NOMO-1 treated with dmso at 0.1 percent for 144 hours (cell line): ENCODE results near the gene BTN3A1.
A peak's percentile ranks its signal among the peaks of the same experiment; 100 is the strongest.
"Not testable (repeated sequence)": the region's sequence is repeated elsewhere in the genome, so short reads cannot be mapped to it uniquely, and the experiment has no call there.

Experiments
- DNase-seq: peaks from one replicate; lab custom pipeline; 2025; ENCODE audit not compliant: unreplicated experiment; lab: John Stamatoyannopoulos, UW

BTN3A1 gene

GRCh38 chr6:26412954-26413353 lies 10.9 kb downstream of the BTN3A1 start:
- no peak for DNase-seq

DNA sequence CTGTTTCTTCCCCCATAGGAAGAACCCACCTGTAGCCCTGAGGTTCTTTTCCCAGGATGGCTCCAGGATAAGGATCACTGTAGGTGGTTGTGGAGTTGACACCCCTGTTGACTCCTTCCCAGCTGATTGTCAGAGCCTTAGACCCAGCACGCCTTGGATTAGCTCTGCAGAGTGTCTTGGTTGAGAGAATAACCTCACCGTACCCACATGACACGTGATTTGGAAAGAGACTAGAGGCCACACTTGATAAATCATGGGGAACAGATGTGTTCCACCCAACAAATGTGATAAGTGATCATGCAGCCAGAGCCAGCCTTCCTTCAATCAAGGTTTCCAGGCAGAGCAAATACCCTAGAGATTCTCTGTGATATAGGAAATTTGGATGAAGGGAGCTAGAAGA lies 12.2 kb downstream of the BTN3A1 start:
- DNase-seq: no peak

DNA sequence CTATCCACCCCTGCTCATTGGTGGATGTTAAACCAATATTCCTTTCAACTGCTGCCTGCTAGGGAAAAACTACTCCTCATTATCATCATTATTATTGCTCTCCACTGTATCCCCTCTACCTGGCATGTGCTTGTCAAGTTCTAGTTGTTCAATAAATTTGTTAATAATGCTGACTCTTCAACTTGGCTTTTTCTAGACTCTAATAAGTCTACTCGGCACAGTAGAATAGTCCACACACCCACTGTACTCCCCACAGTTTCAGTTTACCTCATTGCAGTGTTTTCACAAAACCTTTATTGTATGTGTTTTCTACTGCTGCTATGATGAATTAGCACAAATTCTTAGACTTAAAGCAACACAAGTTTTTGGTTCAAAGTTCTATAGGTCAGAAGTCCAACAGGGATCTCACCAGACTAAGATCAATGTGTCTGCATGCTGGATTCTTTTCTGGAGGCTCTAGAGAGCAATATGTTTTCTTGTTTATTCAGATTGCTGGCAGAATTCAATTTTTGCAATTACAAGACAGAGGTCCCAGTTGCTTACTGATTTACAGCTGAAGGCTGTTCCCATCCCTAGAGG lies 13.1 kb downstream of the BTN3A1 start:
- DNase-seq: no peak

GRCh38 chr6:26415791-26416190 lies 13.7 kb downstream of the BTN3A1 start:
- no peak for DNase-seq

- no peak for DNase-seq
Observed at GRCh38 chr6:26416288-26416687, 14.2 kb downstream of the BTN3A1 start.

- not testable (repeated sequence) for DNase-seq
Observed at GRCh38 chr6:26418077-26418476, 16.0 kb downstream of the BTN3A1 start.

DNA sequence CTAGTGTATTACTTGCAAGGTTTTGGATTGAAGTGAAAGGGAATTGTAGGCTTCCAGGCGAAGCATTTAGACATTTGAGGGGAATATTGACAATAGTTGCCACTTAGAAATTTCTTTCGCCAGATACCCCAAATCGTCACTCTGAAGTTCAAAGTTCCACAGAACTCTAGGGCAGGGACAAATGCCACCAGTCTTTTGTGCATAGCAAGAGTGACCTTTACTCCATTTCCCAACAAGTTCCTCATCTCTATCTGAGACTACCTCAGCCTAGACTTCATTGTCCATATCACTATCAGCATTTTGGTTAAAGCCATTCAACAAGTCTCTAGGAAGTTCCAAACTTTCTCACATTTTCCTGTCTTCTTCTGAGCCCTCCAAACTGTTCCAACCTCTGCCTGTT lies 16.7 kb downstream of the BTN3A1 start:
- DNase-seq: not testable (repeated sequence)

DNA sequence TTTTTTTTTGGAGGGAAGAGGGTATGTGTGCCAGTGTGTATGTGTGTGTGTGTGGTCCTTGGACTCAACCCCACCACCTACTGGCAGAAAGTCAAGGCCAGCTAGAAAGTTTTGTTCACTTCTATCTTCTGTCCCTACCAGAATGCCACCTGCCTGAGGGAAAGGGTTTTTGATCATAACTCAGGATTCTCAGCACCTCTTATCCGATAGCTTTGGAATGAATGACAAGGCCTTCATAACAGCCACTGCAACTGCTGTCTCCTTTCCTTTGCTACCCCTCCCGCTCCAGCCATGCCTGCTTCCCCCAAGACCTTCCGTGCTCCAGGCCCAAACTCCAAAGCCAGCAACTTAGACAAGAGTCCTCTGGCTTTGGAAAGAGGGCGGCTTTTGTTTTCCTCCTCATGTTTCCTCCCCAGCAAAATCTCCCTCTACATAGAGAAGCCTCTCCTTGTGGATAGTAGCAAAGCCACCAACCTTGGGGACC lies 18.7 kb downstream of the BTN3A1 start:
- peak; percentile 6 for DNase-seq

- DNase-seq: peak; percentile 63
Observed at GRCh38 chr6:26421259-26422144, 19.4 kb downstream of the BTN3A1 start.

GRCh38 chr6:26422329-26422728 lies 20.3 kb downstream of the BTN3A1 start:
- DNase-seq: no peak

GRCh38 chr6:26426691-26427450 lies 24.8 kb downstream of the BTN3A1 start:
- DNase-seq: no peak

DNA sequence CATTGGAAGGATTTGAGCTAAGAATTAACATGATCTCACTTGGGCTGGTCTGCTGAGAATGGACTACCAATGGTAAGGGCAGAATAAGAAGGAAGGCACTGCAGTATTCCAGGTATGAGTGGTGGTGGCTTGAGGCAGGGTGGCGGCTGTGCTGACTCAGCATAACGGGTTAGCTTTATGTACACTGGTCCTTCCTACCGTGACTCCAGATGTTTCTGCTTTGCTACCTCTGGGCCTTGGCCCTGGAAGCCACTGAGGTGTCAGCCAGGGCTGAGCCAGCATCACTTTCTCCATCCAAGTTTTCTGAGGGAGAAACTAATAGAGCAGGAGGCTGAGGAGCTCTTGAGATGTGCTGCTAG lies 25.4 kb downstream of the BTN3A1 start:
- DNase-seq: no peak

GRCh38 chr6:26428206-26428605 lies 26.1 kb downstream of the BTN3A1 start:
- no peak for DNase-seq

- DNase-seq: no peak
Observed at GRCh38 chr6:26430787-26431186, 28.7 kb downstream of the BTN3A1 start.

- DNase-seq: no peak
Observed at GRCh38 chr6:26431258-26432172, 29.4 kb downstream of the BTN3A1 start.

DNA sequence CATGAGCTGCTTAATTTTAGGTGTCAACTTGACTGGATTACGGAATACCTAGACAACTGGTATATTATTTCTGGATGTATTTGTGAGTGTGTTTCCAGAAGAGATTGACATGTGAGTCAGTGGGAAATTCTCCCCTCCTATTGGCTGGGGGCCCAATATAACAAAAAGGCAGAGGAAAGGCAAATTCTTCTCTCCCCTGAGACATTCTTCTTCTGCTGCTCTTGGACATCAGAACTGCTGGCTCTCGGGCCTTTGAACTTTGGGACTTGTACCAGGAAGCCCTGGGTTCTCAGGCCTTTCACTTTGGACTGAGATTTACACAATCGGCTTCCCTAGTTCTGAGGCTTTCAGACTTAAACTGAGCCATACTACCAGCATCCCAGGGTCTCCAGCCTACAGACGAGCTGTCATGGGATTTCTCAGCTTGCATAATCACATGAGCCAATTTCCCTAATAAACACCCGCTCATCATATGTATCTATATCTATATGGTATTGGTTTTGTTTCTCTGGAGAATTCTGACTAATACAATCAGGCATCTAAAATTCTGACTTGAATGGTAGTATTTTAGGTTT lies 30.6 kb downstream of the BTN3A1 start:
- no peak for DNase-seq

GRCh38 chr6:26433680-26434079 lies 31.6 kb downstream of the BTN3A1 start:
- not testable (repeated sequence) for DNase-seq

GRCh38 chr6:26436018-26436417 lies 33.9 kb downstream of the BTN3A1 start:
- no peak for DNase-seq

GRCh38 chr6:26437550-26437949 lies 35.5 kb downstream of the BTN3A1 start:
- no peak for DNase-seq

DNA sequence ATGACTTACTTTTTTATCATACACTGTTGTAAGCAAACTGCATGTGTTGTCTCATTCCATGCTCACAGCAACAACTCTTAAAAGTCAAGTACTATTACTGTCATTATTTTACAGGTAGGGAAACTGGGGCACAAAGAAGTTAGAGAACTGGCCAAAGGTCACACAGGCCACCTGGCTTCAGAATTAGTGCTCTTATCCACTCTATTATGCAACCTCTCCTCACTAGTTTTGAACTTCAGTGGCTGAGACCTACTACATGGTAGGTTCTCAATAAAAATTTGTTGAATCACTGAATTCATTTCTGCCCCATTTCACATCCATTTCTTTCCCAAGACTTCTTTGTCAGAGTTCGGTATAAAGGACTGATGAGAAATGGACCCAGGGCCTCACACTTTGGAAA lies 35.9 kb downstream of the BTN3A1 start:
- DNase-seq: no peak
